Caco-2 (cell line): ENCODE measurements around the gene HNRNPU. TPM values are rescaled to one million over a fixed set of nuclear protein-coding genes. Genes with fewer than 3 reads are reported as not detected.

Experiments used
- BruUV-seq: library from RNA; stranded (reverse); fragments of 400-500 nt; replicated peaks from 2 replicates; lab custom pipeline; 2021; lab: Mats Ljungman, UMichigan
- CTCF ChIA-PET: fragments of 300-600 bp; sonication (Branson Sonifier 250); formaldehyde crosslinking; loops from one replicate; lab custom pipeline; 2022; ENCODE audit warnings: antibody characterized with exemption; lab: Charles Lee
- POLR2A ChIA-PET: fragments of 300-600 bp; sonication (Branson Sonifier 250); formaldehyde crosslinking; loops from one replicate; lab custom pipeline; 2022; ENCODE audit warnings: antibody characterized with exemption; lab: Charles Lee
- DNase-seq, 2 experiments: peaks; one replicate each; pipeline versions ENCODE4 v3.0.0 to v3.0.0-alpha.2; 2020 to 2022
- H3K27me3 ChIP-seq: replicated peaks from 2 replicates; pipeline ENCODE4 v1.6.0; 2011; ENCODE audit warnings: low read length; ENCODE audit not compliant: control insufficient read depth, insufficient read depth
- H3K36me3 ChIP-seq: 2 replicates; pipeline ENCODE4 v1.5.1; 2011; ENCODE audit warnings: low read length; ENCODE audit not compliant: control insufficient read depth, insufficient read depth
- H3K4me1 ChIP-seq: fragments of 250-450 bp; sonication (Bioruptor Pico); 2 replicates; pipeline ENCODE4 v1.5.1; 2020; ENCODE audit warnings: mild to moderate bottlenecking
- H3K4me3 ChIP-seq: 2 replicates; pipeline ENCODE4 v1.5.1; 2011; ENCODE audit warnings: low read depth, mild to moderate bottlenecking, control low read depth, low read length
- H3K9me3 ChIP-seq: fragments of 250-450 bp; sonication (Bioruptor Pico); 2 replicates; pipeline ENCODE4 v1.5.1; 2020; ENCODE audit warnings: mild to moderate bottlenecking, moderate library complexity
- H3K27ac Mint-ChIP-seq: one replicate; pipeline ENCODE4 v1.8.0; 2022; ENCODE audit warnings: mixed read lengths; ENCODE audit not compliant: unreplicated experiment
- H3K27me3 Mint-ChIP-seq: one replicate; pipeline ENCODE4 v1.8.0; 2022; ENCODE audit warnings: mixed read lengths; ENCODE audit not compliant: insufficient read depth, unreplicated experiment
- H3K36me3 Mint-ChIP-seq: one replicate; pipeline ENCODE4 v1.8.0; 2022; ENCODE audit warnings: mild to moderate bottlenecking, mixed read lengths; ENCODE audit not compliant: insufficient read depth, unreplicated experiment
- H3K4me1 Mint-ChIP-seq: one replicate; pipeline ENCODE4 v1.8.0; 2022; ENCODE audit warnings: low read depth, mixed read lengths; ENCODE audit not compliant: unreplicated experiment
- H3K4me3 Mint-ChIP-seq: one replicate; pipeline ENCODE4 v1.8.0; 2022; ENCODE audit warnings: mild to moderate bottlenecking, moderate library complexity, mixed read lengths; ENCODE audit not compliant: unreplicated experiment
- H3K9me3 Mint-ChIP-seq: one replicate; pipeline ENCODE4 v1.8.0; 2022; ENCODE audit warnings: mixed read lengths; ENCODE audit not compliant: unreplicated experiment
- intact Hi-C: fragments of 100-400 bp; cut with micrococcal nuclease; formaldehyde crosslinking; loops from one replicate; pipeline ENCODE4 v1.10.0; 2022; ENCODE audit not compliant: unreplicated experiment
- total RNA-seq: library from RNA; stranded (reverse); gene quantifications from 2 replicates; pipeline ENCODE4 v1.2.3, GENCODE V29; 2022
- TF ChIP-seq, protein P1 (sequence below), 2 experiments: fragments of 200-600 bp in 1 of 2; IDR thresholded peaks; 1 replicate in 1 of 2; 2 replicates in 1 of 2; pipeline versions ENCODE4 v1.5.1 to v1.8.0; 2011 to 2022; ENCODE audit warnings: antibody characterized with exemption in 1 of 2, control low read depth in 1 of 2, inconsistent platforms in 1 of 2, low read depth in 1 of 2, low read length in 1 of 2, mild to moderate bottlenecking in 1 of 2, moderate library complexity in 1 of 2; ENCODE audit not compliant: insufficient read depth in 1 of 2, severe bottlenecking in 1 of 2, unreplicated experiment in 1 of 2

The HNRNPU gene
- total RNA-seq, 1 experiment from 2014 or later, result 478 TPM

DNA sequence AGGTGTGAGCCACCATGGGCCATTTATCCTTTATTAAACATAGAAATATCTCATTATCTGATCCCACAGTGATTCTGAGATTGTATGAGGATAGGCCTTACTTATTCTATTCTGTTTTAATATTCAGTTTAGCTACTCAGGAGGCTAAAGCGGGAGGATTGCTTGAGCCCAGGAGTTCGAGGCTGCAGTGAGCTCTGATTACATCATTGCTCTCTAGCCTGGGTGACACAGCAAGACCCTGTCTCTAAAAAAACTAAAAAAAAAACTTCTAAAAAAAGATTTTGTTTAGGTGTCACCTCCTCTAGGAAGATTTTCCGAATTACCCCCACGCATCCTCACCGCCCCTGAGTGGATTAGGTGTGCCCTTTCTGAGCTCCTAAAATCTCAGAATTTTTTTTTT lies 14.3 kb upstream of the HNRNPU start:
- ChIA-PET POLR2A (no interaction called here), CTCF (no interaction called here)
- no peaks in the 10 kb centered on the region for H3K9me3 ChIP-seq
- Mint-ChIP-seq H3K36me3 (no peaks in the 10 kb centered on the region), H3K27ac (no peak overlapping the region), H3K27me3 (no peaks in the 10 kb centered on the region), H3K4me3 (no peak overlapping the region), H3K4me1 (peaks cover 10% of the 10 kb centered on the region), H3K9me3 (peaks cover 2% of the 10 kb centered on the region)
- no peak overlapping the region for H3K4me3 ChIP-seq
- H3K4me1 ChIP-seq, result no peaks in the 10 kb centered on the region
- intact Hi-C loops, result no loop called here
- no peak for DNase-seq
- no peaks in the 10 kb centered on the region for H3K36me3 ChIP-seq
- TF ChIP-seq, protein P1, sequence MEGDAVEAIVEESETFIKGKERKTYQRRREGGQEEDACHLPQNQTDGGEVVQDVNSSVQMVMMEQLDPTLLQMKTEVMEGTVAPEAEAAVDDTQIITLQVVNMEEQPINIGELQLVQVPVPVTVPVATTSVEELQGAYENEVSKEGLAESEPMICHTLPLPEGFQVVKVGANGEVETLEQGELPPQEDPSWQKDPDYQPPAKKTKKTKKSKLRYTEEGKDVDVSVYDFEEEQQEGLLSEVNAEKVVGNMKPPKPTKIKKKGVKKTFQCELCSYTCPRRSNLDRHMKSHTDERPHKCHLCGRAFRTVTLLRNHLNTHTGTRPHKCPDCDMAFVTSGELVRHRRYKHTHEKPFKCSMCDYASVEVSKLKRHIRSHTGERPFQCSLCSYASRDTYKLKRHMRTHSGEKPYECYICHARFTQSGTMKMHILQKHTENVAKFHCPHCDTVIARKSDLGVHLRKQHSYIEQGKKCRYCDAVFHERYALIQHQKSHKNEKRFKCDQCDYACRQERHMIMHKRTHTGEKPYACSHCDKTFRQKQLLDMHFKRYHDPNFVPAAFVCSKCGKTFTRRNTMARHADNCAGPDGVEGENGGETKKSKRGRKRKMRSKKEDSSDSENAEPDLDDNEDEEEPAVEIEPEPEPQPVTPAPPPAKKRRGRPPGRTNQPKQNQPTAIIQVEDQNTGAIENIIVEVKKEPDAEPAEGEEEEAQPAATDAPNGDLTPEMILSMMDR (IDR thresholded peaks at IDR 0.05; ENCODE audit: insufficient read depth in 1 of 2, low read depth in 1 of 2, low read length in 1 of 2, severe bottlenecking in 1 of 2, unreplicated experiment in 1 of 2), result no peak
- no TSS peak for BruUV-seq
- H3K27me3 ChIP-seq, result no peaks in the 10 kb centered on the region

DNA sequence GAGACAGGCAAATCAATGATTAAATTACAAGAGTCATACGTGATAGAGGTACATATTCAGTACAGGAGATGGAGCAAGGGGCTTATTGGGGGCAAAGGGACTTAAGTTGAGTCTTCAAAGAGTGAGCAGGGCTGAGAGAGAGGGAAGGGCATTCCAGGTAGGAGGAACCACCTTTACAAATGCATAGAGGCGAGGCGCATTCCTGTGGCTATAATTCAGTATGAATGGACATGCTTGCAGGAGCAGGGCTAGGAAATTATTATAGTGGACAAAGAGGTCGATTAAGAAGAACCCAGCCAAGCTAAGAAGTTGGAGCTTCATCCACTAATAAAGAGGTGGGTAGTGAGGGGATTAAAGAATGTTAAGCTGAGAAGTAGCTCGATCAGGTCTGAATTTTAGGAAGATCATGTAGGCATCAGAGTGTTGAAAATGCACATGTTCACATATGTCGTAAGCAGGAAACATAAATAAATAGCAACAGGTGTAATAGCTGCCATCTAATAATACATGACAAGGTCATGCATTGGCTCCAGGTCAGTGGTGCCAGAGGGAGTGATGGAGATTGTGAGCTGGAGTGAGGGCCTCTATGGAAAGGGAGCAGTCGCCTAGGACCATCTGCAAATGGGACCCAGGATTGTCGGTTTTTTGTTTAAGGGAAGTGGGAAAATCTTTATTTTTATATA lies 12.0 kb upstream of the HNRNPU start:
- ChIA-PET POLR2A (no interaction called here), CTCF (no interaction called here)
- H3K4me3 ChIP-seq, result no peak overlapping the region
- Mint-ChIP-seq H3K27me3 (no peaks in the 10 kb centered on the region), H3K9me3 (no peaks in the 10 kb centered on the region), H3K4me3 (no peak overlapping the region), H3K4me1 (peaks cover 9% of the 10 kb centered on the region), H3K36me3 (no peaks in the 10 kb centered on the region), H3K27ac (no peak overlapping the region)
- intact Hi-C loops, result no loop called here
- TF ChIP-seq, protein P1 (IDR thresholded peaks at IDR 0.05; ENCODE audit: insufficient read depth in 1 of 2, low read depth in 1 of 2, low read length in 1 of 2, severe bottlenecking in 1 of 2, unreplicated experiment in 1 of 2), result no peak
- no peaks in the 10 kb centered on the region for H3K27me3 ChIP-seq
- H3K9me3 ChIP-seq, result no peaks in the 10 kb centered on the region
- no peaks in the 10 kb centered on the region for H3K36me3 ChIP-seq
- no peak for DNase-seq
- BruUV-seq, result no TSS peak
- H3K4me1 ChIP-seq, result no peaks in the 10 kb centered on the region

DNA sequence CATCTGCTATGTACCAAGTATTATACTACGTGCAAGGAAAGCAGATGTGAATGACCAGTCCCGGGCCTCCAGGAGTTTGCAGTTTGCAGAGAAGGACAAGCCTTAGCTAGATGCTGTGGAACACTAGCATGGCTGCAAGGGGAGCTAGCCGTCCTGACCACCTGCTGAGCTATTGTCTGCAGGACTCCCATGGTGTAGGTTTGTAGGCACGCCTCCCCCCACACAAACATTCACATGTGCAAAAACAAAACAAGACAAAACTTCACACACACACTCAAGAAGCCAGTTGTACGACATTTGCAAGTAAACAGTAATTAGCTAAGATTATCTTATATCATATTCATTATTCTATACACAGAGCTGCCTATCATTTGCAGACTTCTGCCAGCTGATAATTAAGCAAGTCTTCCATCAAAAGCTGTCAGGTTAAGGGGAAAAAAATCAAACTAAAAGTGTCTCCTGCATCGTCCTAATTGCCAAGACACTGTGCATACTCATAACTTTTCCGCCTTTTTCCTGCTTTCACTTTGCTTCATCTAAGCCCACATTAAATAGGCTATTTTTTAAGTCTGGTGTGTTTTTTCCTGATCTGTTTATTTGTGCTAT lies 10.7 kb upstream of the HNRNPU start:
- BruUV-seq, result no TSS peak
- Mint-ChIP-seq H3K36me3 (no peaks in the 10 kb centered on the region), H3K27me3 (no peaks in the 10 kb centered on the region), H3K27ac (no peak overlapping the region), H3K4me3 (no peak overlapping the region), H3K4me1 (peaks cover 9% of the 10 kb centered on the region), H3K9me3 (no peaks in the 10 kb centered on the region)
- DNase-seq, result no peak
- POLR2A ChIA-PET, result no interaction called here
- no peak overlapping the region for H3K4me3 ChIP-seq
- CTCF ChIA-PET, result no interaction called here
- intact Hi-C loops, result no loop called here
- H3K36me3 ChIP-seq, result no peaks in the 10 kb centered on the region
- TF ChIP-seq, protein P1 (IDR thresholded peaks at IDR 0.05; ENCODE audit: insufficient read depth in 1 of 2, low read depth in 1 of 2, low read length in 1 of 2, severe bottlenecking in 1 of 2, unreplicated experiment in 1 of 2), result no peak
- H3K4me1 ChIP-seq, result no peaks in the 10 kb centered on the region
- H3K9me3 ChIP-seq, result no peaks in the 10 kb centered on the region
- no peaks in the 10 kb centered on the region for H3K27me3 ChIP-seq
